HG02884 (cell line): Measurements from ENCODE around the gene SLC35F3.
A peak's percentile ranks its signal among the peaks of the same experiment; 100 is the strongest.
"Not testable (repeated sequence)": the region's sequence is repeated elsewhere in the genome, so short reads cannot be mapped to it uniquely, and the experiment has no call there.

Experiments used
- ATAC-seq: cut with Tn5 transposase; IDR thresholded peaks from one replicate; pipeline ENCODE4 v1.9.1; 2021; ENCODE audit warnings: mild to moderate bottlenecking, moderate library complexity; ENCODE audit not compliant: unreplicated experiment

The SLC35F3 gene

GRCh38 chr1:234243521-234244260 is 339.2 kb downstream of the SLC35F3 start:
- no peak for ATAC-seq

GRCh38 chr1:234244482-234244881 is 340.0 kb downstream of the SLC35F3 start:
- ATAC-seq = peak; percentile 37

- peak; percentile 79 for ATAC-seq
Observed at GRCh38 chr1:234246638-234247116, 342.2 kb downstream of the SLC35F3 start.

- ATAC-seq = not testable (repeated sequence)
Observed at GRCh38 chr1:234247746-234248145, 343.3 kb downstream of the SLC35F3 start.

GRCh38 chr1:234250747-234251146 is 346.3 kb downstream of the SLC35F3 start:
- ATAC-seq = no peak

- ATAC-seq = no peak
Observed at GRCh38 chr1:234253732-234254131, 349.3 kb downstream of the SLC35F3 start.

GRCh38 chr1:234256359-234256758 is 351.9 kb downstream of the SLC35F3 start:
- no peak for ATAC-seq

- ATAC-seq = no peak
Observed at GRCh38 chr1:234258071-234258470, 353.6 kb downstream of the SLC35F3 start.

GRCh38 chr1:234260578-234260977 is 356.1 kb downstream of the SLC35F3 start:
- no peak for ATAC-seq

GRCh38 chr1:234261545-234261944 is 357.1 kb downstream of the SLC35F3 start:
- ATAC-seq = no peak

- ATAC-seq = no peak
Observed at GRCh38 chr1:234262007-234262753, 357.7 kb downstream of the SLC35F3 start.

- ATAC-seq = no peak
Observed at GRCh38 chr1:234262754-234263105, 358.3 kb downstream of the SLC35F3 start.

- ATAC-seq = no peak
Observed at GRCh38 chr1:234264832-234265231, 360.4 kb downstream of the SLC35F3 start.

GRCh38 chr1:234265321-234265720 is 360.8 kb downstream of the SLC35F3 start:
- no peak for ATAC-seq

- ATAC-seq = no peak
Observed at GRCh38 chr1:234265861-234266260, 361.4 kb downstream of the SLC35F3 start.

GRCh38 chr1:234270093-234270492 is 365.6 kb downstream of the SLC35F3 start:
- no peak for ATAC-seq

- no peak for ATAC-seq
Observed at GRCh38 chr1:234270581-234271242, 366.2 kb downstream of the SLC35F3 start.

- ATAC-seq = peak; percentile 93
Observed at GRCh38 chr1:234271243-234271606, 366.7 kb downstream of the SLC35F3 start.

GRCh38 chr1:234272656-234273312 is 368.3 kb downstream of the SLC35F3 start:
- ATAC-seq = no peak

- no peak for ATAC-seq
Observed at GRCh38 chr1:234273981-234274380, 369.5 kb downstream of the SLC35F3 start.

GRCh38 chr1:234276151-234276788 is 371.8 kb downstream of the SLC35F3 start:
- no peak for ATAC-seq
